G401 (cell line): ENCODE data around the gene ZDHHC15. TPM values are rescaled to one million over a fixed set of nuclear protein-coding genes. Genes with fewer than 3 reads are reported as not detected.
A peak's percentile ranks its signal among the peaks of the same experiment; 100 is the strongest.
"Not testable (repeated sequence)": the region's sequence is repeated elsewhere in the genome, so short reads cannot be mapped to it uniquely, and the experiment has no call there.

Source experiments
- DNase-seq: peaks from one replicate; pipeline ENCODE4 v3.0.0-alpha.2; 2015; ENCODE audit warnings: low spot score
- in situ Hi-C: cut with HindIII; loops from 2 replicates; pipeline ENCODE4 v1.10.0; 2016; ENCODE audit warnings: low sequenced_read_pairs, mixed read lengths
- total RNA-seq: library from RNA; depleted of rRNA; stranded (reverse); fragments of >200 nt; shearing (Covaris generic); gene quantifications from 2 replicates; pipeline ENCODE4 v1.2.3, GENCODE V29; 2014; rRNA removed

ZDHHC15 gene, protein sequence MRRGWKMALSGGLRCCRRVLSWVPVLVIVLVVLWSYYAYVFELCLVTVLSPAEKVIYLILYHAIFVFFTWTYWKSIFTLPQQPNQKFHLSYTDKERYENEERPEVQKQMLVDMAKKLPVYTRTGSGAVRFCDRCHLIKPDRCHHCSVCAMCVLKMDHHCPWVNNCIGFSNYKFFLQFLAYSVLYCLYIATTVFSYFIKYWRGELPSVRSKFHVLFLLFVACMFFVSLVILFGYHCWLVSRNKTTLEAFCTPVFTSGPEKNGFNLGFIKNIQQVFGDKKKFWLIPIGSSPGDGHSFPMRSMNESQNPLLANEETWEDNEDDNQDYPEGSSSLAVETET
- 0.06 TPM in 1 of 2 replicates, not detected in the other for total RNA-seq

DNA sequence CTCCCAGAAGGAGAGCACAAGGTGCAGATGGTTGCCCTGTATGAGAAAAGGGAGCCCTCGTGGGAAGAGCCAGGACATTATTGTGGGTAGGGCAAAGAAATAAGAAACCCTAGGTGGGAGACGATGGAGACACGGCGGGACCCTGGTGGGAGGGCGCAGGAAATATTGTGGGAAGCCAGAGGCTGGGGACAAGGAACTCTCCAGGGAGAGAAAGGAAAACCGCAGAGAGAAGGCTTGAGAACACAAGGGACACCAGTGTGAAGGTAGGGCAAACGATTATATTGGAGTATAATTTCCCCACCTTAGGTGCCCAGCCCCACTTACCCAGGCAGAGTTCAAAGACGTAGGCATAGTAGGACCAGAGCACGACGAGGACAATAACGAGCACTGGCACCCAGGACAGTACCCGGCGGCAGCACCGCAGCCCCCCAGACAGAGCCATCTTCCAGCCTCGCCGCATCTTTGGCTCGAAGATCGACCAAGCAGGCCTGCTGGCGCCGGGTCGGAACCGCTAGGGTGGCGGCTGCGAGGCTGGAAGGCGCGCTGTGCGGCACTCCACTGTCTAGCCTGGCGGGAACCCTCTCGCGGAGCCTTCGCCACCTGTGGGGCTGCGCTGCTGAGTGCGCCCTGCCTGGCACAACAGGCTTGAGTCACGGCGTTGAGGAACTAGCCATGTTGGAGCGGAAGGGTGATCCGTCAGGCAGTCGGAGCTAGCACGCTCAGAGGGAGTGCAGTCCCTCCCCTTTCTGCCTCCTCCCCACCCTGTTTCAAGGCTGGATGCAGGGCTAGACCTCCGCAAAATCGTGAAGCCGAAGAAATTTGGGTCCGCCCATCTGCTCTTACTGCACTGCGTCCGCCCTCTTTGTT is at the start of gene ZDHHC15:
TSS of gene ZDHHC15 (minus strand) at position 473 of the 867 bp plus-strand sequence. CDS start at position 460, 13 bp downstream.
- peak; percentile 75 for DNase-seq
- in situ Hi-C loops: no loop called here

DNA sequence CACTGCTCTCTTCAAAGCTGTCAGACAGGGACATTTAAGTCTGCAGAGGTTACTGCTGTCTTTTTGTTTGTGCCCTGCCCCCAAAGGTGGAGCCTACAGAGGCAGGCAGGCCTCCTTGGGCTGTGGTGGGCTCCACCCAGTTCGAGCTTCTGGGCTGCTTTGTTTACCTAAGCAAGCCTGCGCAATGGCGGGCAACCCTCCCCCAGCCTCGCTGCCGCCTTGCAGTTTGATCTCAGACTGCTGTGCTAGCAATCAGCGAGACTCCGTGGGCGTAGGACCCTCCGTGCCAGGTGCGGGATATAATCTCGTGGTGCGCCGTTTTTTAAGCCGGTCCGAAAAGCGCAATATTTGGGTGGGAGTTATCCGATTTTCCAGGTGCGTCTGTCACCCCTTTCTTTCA is 37.7 kb upstream of the ZDHHC15 start:
- in situ Hi-C loops, DNase-seq: not testable (repeated sequence)

DNA sequence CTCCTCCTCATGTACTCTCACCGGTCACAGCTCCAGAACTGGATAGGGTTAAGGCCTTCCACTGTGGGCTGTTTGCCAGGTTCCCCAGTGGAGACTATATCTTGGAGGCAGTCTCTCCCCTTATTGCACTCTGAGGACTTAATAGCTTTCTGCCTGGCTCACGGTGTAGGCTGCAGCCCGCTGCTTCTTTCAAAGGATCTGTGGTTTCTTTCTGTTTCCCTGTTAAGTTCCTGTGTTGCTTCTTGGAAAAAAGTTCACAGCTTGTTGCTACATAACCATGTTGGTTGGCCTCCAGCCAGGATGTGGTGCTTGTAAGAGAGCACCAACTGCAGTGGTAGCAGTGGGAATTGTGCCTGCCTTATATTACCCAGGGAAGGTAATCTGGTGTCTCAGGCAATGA is 24.9 kb upstream of the ZDHHC15 start:
- in situ Hi-C loops: no loop called here

DNA sequence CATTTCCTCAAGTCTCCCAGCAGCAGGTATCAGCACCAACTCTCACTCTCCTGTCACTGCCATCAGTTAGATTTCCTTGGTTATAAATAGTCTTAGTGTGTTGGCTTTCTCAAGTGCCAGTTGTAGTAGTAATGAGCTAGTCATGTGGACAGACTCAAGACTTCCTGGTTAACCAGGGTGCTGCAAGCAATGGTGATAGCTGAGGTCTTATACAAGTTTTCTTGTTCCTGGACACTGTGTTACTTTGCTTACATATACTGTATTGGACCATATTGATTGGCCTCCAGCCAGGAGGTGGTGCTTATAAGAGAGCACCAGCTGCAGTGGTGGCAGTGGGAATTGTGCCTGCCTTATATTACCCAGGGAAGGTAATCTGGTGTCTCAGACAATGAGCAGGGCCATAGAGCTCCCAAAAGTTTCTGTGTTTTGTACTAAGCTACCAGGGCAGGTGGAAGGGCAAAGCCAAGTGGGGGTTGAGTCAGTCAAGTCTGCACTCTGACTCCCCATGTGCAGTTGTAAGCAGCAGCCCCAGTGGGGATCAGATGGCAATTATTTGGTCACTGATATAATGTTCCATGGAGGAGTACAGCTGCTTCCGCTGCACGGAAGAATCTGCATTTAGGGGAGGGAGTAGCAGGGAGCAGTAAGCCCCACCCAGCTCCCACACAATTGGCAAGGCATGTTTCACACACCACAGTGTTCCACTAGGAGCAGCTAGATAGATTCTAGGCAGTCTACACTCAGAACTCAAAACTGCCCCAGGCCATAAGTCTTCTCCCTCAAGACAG is 24.1 kb upstream of the ZDHHC15 start:
- in situ Hi-C loops: no loop called here
- DNase-seq: no peak

More for the DNA sequence above, 24.9 kb upstream of the ZDHHC15 start:
- DNase-seq: peak; percentile 7

DNA sequence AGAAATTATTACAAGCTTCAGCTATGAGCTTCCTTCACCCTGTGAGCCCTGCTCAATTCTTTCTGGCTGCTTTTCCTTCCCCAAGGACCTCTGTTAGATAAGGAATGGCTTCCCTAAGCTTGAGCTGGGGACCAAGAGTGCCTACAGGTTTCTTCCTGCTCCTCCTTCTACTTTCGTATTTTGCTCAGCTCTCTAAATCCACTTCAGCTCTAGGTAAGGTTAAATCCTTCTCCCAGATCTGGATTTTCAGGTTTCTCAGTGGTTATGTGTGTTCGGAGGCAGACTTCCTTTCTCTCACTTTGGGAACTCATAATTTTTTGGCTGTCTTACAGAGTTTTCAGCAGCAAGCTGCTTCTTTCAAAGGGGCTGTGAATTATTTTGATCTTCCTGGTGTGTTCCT is 21.9 kb upstream of the ZDHHC15 start:
- DNase-seq: no peak
- in situ Hi-C loops: no loop called here

DNA sequence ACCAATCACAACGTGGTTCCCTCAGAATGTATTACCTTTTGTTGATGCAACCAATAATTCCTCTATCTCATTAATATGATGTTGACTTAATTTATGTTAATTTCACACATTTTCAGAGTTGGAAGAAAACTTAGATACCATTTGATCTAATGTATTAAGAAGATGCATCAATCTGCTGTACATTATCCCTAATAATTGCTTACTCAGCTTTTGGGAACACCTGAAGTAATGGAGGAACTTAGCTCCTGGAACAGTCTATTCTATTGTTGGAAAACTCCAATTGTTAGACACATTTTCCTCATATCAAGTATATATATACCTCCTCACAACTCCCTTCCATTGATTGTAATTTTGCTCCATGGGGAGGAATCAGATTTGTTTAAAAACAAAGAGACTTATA is 38.9 kb downstream of the ZDHHC15 start:
- in situ Hi-C loops: no loop called here
- DNase-seq: no peak

DNA sequence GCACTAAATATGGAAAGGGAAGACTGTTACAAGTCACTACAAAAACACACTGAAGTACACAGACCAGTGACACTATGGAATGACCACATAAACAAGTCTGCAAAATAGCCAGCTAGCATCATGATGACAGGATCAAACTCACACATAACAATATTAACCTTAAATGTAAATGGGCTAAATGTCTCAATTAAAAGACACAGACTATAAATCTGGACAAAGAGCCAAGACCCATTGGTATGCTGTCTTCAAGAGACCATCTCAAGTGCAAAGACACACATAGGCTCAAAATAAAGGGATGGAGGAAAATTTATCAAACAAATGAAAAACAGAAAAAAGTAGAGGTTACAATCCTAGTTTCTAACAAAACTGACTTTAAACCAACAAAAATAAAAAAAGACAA is 61.1 kb downstream of the ZDHHC15 start:
- in situ Hi-C loops, DNase-seq: not testable (repeated sequence)

DNA sequence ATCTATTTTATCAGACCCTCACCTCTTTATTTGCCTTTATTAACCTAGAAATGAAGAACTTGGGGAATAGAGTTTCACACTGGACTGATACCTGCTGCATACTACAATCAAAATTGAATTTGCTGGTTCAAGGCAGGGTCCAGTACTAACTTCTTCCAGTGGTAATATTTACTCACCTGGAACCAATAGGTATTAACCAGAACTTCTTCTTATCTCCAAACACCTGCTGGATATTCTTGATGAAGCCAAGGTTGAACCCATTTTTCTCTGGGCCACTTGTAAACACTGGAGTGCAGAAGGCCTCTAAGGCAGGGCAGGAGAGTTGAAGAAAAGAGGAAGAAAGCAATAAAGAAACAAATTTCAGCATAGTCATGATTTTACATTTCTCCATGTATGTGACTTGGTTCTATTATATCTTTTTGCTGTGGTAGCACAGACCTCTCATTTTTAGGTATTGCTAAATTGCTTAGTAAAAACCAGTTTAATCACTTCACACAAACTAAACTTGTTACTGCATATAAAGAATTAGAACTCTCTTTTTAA is 101.1 kb downstream of the ZDHHC15 start:
- in situ Hi-C loops: no loop called here

DNA sequence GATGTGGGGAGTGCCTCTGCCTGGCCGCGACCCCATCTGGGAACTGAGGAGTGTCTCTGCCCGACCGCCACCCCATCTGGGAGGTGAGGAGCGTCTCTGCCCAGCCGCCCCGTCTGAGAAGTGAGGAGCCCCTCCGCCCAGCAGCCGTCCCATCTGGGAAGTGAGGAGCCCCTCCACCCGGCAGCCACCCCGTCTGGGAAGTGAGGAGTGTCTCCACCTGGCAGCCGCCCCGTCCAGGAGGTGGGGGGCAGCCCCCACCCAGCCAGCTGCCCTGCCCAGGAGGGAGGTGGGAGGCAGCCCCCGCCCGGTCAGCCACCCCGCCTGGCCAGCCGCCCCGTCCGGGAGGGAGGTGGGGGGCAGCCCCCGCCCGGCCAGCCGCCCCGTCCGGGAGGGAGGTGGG is 115.7 kb downstream of the ZDHHC15 start:
- in situ Hi-C loops, DNase-seq: not testable (repeated sequence)

More for the DNA sequence above, 101.1 kb downstream of the ZDHHC15 start:
- no peak for DNase-seq

DNA sequence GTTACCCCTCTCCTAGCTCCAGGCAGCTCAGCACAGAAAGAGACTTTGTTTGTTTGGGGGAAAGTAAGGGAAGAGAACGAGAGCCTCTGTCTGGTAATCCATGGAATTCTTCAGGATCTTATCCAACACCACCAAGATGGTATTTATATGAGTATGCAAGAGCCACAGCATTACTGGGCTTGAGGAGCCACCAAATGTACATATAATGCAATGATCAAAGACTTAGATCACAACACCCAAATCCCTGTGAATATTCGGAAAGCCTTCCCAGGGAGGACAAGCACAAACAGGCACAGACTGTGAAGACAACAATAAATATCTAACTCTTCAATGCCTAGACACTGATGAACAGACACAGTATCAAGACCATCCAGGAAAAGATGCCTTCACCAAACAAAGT is 132.4 kb downstream of the ZDHHC15 start:
- in situ Hi-C loops: no loop called here
- DNase-seq: no peak

DNA sequence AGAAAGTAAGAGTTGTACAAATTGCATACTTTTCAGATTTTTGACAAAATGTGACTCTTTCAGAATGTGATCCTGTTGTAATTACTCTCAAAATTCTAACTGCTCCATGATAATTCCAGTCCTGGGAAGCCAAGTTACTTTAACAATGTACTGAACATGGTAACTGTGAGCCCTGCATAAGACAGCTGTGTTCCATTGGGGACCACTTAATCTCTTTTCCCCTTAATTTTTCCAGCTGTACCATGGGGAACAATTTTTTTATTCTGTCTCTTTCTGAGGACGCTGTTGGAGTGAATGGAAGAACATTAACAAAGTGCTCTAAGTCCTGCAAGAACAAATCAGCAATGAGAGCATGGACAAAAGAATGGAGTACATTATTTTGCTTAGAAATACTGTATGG is 153.1 kb downstream of the ZDHHC15 start:
- DNase-seq: no peak
- in situ Hi-C loops: no loop called here

DNA sequence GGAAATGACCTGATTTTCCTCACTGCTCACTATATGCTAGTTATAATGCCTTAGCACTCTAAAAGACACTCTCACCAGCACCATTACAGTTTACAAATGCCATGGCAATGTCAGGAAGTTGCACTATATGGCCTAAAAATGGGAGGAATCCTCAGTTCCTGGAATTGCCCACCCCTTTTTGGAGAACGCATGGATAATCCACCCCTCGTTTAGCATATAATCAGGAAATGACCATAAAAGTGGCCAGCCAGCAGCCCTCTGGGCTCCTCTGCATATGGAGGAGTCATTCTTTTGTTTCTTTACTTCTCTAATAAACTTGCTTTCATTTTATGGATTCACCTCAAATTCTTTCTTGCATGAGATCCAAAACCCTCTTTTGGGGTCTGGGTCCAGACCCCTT is 156.0 kb downstream of the ZDHHC15 start:
- no peak for DNase-seq
- in situ Hi-C loops: no loop called here

DNA sequence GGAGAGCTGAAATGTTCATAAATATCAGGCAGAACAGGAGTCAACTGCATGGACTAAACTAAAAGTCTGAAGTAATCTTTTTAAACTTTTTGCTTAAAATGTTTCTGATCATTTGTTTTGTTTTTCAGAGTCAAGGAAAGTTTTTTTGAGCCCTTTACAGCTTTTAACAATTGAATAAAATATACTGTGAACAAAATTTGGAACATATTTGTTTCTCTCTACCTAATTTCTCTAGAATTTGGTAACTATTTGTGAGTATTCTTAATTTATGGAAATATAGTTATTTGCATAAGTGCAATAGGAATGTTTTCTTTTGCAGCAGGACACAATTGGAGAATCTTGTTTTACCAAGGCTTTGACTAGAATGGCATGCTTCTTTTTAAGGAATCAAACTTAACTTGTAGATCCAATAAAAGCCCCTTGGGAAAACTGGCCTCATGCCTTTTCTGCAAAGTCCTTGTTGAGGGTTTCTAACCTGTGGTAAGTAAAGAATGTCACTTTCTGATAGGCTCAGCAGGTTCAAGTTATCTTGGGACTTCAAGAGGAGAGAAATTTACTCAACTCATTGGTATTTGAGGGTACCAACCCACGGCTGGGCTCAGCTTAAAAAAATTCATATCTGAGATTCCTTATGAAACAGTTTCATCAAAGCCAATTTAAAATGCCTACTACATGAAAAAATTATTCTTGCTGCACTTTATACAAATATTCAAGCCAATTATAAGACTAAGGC is 157.4 kb downstream of the ZDHHC15 start:
- in situ Hi-C loops: no loop called here
- DNase-seq: no peak

DNA sequence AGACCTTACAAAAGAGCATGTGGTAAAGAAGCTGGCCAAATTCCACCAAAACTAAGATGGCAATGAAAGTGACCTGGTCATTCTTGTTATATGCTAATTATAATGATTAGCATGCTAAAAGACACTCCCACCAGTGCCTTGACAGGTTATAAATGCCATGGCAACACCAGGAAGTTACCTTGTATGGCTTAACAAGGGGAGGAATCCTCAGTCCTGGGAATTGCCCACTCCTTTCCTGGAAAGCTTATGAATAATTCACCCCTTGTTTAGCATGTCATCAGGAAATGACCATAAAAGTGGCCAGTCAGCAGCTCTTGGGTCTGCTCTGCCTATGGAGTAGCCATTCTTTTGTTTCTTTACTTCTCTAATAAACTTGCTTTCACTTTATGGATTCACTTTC is 161.0 kb downstream of the ZDHHC15 start:
- in situ Hi-C loops: no loop called here
- no peak for DNase-seq

DNA sequence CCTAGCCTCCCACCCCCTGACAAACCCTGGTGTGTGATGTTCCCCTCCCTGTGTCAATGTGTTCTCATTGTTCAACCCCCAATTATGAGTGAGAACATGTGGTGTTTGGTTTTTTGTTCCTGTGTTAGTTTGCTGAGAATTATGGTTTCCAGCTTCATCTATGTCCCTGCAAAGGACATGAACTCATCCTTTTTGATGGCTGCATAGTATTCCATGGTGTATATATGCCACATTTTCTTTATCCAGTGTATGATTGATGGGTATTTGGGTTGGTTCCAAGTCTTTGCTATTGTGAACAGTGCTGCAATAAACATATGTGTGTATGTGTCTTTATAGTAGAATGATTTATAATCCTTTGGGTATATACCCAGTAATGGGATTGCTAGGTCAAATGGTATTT is 174.2 kb downstream of the ZDHHC15 start:
- DNase-seq, in situ Hi-C loops: not testable (repeated sequence)

DNA sequence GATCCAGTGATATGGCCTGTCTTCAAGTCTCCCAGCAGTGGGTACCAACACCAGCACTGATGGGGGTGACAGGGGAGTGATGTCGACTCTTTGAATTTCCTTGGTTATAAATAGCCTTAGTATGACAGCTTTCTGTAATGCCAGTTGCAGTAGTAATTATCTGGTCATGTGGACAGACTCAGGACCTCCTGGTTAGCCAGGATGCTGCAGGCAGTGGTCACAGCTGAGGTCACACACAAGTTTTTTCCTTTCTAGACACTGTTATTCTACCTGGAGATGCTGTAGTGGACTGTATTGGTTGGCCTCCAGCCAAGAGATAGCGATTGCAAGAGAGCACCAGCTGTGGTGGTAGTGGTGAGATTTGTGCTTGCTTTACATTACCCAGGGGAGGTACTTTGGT is 185.3 kb downstream of the ZDHHC15 start:
- in situ Hi-C loops: no loop called here
- no peak for DNase-seq

DNA sequence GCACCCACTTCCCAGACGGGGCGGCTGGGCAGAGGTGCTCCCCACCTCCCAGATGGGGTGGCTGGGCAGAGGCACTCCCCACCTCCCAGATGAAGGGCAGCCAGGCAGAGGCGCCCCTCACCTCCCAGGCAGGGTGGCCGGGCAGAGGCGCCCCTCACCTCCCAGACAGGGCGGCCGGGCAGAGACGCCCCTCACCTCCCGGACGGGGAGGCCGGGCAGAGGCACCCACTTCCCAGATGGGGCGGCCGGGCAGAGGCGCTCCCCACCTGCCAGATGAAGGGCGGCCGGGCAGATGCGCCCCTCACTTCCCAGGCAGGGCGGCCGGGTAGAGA is 187.7 kb downstream of the ZDHHC15 start:
- DNase-seq: no peak
- in situ Hi-C loops: no loop called here

DNA sequence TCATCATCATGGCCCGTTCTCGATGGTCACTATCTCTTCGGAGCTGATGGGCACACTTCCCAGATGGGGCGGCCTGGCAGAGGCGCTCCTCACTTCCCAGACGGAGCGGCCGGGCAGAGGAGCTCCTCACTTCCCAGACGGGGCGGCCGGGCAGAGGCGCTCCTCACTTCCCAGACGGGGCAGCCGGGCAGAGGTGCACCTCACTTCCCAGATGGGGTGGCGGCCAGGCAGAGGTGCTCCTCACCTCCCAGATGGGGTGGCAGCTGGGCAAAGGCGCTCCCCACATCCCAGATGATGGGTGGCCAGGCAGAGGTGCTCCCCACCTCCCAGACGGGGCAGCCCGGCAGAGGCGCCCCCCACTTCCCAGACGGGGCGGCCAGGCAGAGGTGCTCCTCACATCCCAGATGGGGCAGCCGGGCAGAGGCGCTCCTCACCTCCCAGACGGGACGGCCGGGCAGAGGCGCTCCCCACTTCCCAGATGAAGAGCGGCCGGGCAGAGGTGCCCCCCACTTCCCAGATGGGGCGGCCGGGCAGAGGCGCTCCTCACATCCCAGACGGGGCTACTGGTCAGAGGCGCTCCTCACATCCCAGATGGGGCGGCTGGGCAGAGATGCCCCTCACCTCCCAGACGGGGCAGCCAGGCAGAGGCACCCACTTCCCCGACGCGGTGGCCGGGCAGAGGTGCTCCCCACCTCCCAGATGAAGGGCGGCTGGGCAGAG is 188.3 kb downstream of the ZDHHC15 start:
- in situ Hi-C loops, DNase-seq: not testable (repeated sequence)
